HepG2 (cell line): Measurements from ENCODE around the gene GOLGA8S.

Experiments used
- CTCF ChIP-seq: sonication (generic); formaldehyde crosslinking; IDR thresholded peaks from 2 replicates; pipeline ENCODE4 v1.5.0; 2020; ENCODE audit warnings: mild to moderate bottlenecking, missing genetic modification reagents, moderate library complexity
- JUNB ChIP-seq: sonication (generic); formaldehyde crosslinking; IDR thresholded peaks from 2 replicates; pipeline ENCODE4 v1.8.0; 2022; ENCODE audit warnings: missing genetic modification reagents, mild to moderate bottlenecking, borderline replicate concordance
- KDM1A ChIP-seq: IDR thresholded peaks from 2 replicates; pipeline ENCODE4 v1.6.1; 2016; ENCODE audit warnings: missing compliant biosample characterization
- KMT2B ChIP-seq: IDR thresholded peaks from 2 replicates; pipeline ENCODE4 v1.6.1; 2016; ENCODE audit warnings: missing genetic modification reagents, missing compliant biosample characterization
- PLSCR1 ChIP-seq: sonication (generic); formaldehyde crosslinking; IDR thresholded peaks from 2 replicates; pipeline ENCODE4 v1.5.0; 2020; ENCODE audit warnings: missing genetic modification reagents, mild to moderate bottlenecking, borderline replicate concordance
- ZFX ChIP-seq: sonication (generic); formaldehyde crosslinking; IDR thresholded peaks from 2 replicates; pipeline ENCODE4 v1.4.0; 2020; ENCODE audit warnings: mild to moderate bottlenecking, low read depth, missing genetic modification reagents, moderate library complexity

DNA sequence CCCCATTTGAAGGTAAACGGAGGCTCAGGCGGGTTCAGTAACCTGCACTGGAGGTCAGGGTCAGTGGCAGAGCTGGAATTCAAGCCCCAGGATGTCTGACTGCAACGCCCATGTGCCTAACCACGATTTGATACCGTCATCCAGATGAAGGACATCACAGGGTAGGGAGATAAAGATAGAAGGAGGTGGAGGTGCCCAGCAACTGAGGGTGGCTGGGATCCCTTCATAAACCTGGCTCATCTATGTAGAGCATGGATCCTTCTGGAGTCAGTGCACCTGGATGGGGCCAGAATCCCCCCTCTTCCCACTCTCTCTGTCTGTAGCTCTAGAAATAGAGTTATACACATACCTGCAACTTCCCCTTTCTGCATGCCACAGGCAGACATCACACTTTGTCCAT is 41.3 kb downstream of the GOLGA8S start:
- TF ChIP-seq ZFX (CRISPR knock-in tag) = no peak
- no peak for TF ChIP-seq KMT2B (CRISPR knock-in tag)
- TF ChIP-seq PLSCR1 = no peak
- no peak for TF ChIP-seq CTCF
- TF ChIP-seq JUNB (CRISPR knock-in tag) = no peak
- no peak for TF ChIP-seq KDM1A
